GM21447 (cell line): ENCODE results near the gene PNLIPRP1.

Experiments
- ATAC-seq: cut with Tn5 transposase; IDR thresholded peaks from one replicate; pipeline ENCODE4 v1.9.1; 2021; ENCODE audit not compliant: unreplicated experiment

Gene PNLIPRP1

DNA sequence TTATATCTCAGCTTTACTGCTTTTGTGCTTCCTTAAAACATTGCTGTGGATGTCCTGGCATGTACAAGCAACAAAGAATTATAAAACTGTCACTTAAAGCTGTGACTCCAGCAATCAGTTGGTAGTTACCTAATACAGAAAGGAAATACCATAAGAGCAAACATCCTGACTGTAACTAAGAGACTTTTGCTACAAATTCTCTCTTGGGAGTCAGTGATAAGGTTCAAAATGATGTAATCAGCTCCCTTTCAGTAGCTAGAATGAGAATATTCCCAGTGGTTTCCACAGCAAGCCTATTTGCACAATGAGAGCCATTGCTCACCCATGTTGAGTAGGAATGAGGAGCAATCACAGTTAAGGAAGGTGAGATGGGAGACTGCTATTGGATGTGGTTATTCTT, 7.6 kb downstream of the PNLIPRP1 start:
- no peak for ATAC-seq

DNA sequence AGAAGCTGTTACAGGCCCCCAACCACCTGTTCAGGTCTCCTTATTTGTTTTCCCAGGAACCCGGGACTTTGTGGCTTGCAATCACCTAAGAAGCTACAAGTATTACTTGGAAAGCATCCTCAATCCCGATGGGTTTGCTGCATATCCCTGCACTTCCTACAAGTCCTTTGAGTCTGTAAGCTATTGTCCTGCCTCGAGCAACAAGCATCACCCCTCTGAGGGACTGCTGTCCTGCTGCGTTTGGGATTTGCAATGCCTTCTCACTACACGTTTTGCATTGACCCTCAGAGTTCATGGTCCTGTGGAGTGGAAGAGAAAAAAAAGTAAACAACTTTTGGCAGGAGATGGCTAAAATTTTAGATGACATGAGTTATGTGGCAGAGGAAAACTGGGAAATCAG, 9.2 kb downstream of the PNLIPRP1 start:
- ATAC-seq = no peak

DNA sequence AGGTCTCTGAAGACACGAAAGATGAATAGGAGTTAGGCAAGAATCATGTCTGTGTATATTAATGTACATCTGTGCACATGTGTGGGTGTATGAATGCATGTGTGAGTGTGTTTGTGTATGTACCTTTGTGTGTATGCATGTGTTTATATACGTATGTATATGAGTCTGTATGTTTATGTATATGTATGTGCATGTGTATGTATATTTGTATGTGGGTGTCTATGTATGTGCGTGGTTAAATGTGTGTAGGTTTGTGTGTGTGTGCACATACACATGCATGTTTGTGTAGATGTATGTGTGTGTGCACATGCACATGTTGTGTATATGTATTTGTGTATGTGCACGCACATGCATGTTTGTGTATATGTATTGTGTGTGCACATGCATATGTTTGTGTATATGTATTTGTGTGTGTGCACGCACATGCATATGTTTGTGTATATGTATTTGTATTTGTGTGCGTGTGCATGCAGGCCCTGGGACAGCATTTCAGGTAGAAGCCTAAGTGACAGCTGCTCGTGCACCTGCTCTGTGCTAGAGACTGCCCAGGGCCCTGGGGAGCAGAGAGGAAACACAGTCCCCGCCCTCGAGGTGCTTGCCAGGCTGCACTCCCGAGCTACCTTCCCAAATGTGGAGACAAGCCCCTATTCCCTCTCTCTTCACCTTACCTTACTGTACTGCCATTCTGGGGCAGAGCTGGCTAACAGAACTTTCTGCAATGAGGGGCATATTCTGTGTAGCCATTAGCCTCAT, 12.1 kb downstream of the PNLIPRP1 start:
- ATAC-seq = no peak

DNA sequence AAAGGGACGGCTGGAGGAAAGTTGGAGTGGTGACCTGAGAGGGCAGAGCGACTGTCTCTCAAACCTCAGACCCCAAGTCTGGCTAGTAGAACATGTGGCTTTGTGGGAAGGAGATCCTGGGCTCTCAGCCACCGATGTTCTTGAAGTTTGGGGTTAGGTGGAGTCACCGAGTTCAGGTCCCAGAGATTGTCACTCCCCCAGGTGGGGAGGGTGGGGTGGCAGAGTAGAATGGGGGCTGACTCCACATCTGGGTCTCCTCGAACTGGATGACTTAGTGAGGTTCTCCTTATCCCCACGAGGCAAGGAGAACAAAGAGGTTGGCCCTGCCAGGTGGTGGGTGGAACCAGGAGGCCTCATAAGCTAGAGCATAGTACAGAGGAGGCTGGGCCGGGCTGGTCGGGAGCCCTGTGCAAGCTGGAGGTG, 15.3 kb downstream of the PNLIPRP1 start:
- ATAC-seq = no peak

DNA sequence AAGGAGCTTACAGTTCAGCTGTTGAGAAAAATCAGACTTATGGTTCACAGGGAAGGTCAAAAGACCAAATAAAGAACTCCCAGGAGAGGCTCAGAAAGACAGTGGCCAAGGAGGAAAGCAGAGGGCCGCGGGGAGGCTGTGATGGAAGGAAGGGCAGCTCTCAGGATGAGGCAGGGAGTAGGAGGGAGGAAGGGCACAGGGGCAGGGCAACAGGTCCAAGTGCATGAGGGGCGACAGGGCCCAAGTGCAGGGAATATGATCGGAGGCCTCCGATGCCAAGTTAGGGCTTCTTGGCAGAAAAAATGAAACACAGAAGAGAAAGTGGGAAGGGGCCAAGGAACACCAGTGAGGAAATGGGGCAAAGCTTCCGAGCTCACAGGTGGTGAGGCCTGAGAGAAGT, 16.6 kb downstream of the PNLIPRP1 start:
- ATAC-seq = no peak

DNA sequence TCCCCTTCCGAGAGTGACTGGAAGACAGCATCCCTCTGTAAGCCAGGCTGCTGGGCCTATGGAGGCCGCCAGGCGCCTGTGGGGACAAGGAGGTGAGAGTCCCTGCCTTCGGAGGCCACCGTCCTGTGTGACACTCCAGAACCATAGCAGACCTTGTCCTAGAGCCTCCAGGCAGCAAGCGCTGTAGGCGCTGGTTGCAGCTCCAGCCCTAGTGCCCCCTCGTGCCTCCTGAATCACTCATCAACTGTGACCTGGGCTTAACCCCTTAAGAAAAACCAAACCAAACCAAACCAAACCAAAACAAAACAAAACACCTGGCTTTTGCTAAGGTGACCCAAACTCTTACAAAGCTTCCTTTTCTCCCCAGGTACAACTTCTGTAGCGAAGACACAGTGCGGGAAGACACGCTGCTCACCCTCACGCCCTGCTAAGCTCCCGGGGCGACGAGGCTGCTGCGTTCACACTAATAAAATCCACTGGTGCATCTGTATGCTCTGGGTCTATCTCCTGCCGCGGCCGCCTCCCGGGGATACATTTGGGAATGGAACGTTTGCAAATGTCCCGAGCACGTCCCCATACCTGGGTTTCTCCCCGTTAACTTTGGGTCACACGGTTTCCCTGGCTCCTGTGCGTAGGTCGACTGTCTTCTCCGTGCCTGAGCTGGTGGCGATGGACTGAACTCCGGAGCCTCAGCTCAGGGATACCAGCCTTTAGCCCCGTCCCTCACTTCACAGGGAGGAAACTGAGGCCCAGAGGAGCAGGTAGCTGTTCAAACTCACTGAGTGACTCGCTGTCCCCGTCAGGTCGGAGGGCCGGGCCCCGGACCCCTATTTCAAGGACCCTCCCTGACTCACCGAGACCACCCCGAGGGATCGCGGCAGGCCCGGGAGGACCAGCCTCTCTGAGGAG, 18.2 kb downstream of the PNLIPRP1 start:
- ATAC-seq = no peak

DNA sequence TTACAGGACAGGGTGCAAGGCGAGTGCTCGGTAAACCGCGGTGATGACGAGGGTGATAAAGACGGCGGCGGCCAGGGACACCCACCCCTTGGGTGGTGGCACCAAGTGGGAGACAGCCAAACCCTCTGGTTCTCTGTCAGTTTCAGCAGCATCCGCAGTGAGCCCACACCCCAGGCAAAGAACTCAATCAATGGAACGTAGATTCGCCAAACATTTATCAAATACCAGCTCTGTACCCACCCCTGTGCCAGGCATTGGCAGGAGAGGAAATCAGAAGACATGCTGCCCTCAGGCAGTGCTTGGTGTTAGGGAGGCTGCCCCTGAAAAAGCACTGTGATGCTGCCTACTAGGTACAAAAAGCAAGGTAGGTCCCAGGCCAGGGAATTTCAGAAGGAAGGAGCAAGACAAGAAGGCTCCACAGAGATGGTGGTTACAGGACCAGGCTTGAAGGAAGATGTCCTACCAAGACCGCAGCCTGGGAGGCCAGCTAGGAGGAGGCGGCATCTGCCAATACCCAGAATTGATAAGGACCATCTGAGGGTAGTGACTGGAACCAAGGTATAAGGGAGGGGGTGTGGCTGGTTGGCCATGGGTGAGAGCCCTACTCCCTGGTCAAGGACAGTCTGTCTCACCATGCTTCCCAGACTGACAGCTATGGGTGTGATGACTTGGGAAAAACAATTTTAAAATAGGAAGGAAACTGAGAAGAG, 19.8 kb downstream of the PNLIPRP1 start:
- ATAC-seq = no peak

DNA sequence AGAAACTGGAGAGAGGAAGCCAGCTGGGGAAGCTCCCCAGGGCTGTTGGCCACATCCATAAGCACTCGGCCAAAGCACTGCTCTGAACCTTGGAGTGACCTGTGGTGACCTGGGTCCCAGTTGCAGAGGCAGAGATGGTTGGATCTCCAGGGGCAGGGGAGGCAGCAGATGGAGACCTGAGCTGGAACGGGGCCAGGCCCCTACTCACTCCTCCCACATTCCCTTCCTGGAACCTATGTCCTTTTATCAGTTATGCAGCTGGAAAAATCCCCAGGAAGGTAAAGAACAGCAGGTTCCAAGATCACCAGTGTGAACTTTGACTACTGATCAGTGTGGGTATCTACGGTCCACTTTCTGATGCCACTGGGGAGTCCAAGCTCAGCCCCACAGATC, 20.4 kb downstream of the PNLIPRP1 start:
- ATAC-seq = no peak

DNA sequence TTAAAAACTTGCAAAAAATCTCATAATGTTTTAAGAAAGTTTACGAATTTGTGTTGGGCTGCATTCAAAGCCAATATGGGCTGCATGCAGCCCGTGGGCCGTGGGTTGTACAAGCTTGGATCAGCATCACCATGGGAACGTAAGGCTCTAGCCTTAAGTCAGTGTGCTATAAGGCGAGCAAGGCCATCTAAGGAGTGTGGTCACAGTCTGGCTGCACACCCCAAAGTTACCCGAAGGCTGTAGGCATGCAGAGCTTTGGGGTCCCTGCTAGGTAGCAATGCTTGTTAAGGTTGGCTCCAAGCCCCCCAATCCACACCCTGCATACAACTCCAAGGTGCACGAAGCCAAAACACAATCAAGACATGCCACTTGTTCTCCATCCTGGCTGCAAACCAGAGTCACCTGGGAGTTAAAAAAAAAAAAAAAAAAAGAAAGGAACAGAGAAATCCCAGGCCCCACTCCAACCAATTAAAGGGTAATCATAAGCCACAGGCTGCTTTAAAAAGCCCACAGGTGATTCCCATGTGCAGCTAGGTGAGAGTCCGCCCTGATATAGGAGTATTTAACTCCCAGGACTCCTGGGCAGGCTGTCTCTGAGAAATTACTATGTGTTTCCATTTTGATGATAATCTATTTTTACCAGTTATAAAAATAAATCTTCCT, 21.5 kb downstream of the PNLIPRP1 start:
- no peak for ATAC-seq

DNA sequence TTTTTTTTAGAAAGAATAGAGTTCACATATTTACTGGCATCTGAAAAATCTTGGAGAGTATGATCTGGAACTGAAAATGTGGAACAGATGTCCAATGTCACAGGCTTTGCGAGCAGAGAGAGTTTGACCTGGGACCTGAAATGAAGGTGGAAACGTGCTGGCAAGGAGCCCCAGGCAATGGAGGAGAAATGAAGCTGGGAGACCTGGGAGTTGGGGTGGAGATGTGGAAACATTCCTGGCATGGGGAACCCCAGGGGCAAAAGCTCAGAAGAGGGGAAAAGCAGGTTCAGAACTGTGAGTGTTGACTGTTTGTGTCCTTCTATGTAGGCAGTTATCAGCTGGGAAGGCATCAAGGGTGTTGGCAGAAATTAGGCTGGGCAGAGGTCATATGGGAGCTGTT, 22.7 kb downstream of the PNLIPRP1 start:
- no peak for ATAC-seq

DNA sequence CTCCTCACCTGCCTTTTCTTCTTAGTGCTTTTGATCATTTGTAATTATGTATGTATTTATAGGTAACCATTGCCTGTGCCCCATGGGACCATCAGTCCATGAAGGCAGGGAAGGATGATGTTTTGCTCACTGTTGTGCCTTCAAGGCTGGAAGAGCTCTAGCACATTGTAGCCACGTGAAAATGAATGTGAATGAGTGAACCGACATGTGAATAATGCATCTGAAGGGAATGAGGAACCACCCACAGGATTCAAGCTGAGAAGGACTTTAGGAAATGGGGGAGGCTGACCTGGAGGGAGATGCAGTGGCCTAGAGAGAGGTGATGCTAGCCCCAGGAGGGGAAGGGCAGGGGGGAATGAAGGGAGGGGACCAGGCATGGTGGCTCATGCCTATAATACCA, 24.0 kb downstream of the PNLIPRP1 start:
- ATAC-seq = no peak

DNA sequence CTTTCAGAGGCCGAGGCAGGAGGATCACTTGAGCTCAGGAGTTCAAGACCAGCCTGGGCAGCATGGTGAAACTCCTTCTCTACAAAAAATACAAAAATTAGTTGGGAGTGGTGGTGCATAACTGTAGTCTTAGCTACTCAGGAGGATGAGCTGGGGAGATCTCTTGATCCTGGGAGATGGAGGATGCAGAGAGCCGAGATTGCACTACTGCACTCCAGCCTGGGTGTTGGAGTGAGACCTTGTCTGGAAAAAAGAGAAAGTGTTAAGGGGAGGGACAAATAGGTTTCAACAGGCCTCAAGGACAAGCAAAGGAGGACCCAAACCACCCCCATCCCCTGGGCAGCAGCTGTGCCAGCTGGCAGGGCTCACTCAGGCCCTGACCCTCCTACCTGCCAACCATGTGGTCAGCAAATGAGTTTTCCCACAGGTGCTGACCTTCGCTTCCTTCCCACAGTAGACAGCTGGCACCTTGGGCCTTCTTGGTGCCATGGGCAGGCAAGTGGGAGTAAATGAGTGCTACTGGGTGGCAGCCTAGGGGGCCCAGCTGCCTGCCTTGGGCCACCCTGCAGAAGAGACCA, 24.5 kb downstream of the PNLIPRP1 start:
- no peak for ATAC-seq

DNA sequence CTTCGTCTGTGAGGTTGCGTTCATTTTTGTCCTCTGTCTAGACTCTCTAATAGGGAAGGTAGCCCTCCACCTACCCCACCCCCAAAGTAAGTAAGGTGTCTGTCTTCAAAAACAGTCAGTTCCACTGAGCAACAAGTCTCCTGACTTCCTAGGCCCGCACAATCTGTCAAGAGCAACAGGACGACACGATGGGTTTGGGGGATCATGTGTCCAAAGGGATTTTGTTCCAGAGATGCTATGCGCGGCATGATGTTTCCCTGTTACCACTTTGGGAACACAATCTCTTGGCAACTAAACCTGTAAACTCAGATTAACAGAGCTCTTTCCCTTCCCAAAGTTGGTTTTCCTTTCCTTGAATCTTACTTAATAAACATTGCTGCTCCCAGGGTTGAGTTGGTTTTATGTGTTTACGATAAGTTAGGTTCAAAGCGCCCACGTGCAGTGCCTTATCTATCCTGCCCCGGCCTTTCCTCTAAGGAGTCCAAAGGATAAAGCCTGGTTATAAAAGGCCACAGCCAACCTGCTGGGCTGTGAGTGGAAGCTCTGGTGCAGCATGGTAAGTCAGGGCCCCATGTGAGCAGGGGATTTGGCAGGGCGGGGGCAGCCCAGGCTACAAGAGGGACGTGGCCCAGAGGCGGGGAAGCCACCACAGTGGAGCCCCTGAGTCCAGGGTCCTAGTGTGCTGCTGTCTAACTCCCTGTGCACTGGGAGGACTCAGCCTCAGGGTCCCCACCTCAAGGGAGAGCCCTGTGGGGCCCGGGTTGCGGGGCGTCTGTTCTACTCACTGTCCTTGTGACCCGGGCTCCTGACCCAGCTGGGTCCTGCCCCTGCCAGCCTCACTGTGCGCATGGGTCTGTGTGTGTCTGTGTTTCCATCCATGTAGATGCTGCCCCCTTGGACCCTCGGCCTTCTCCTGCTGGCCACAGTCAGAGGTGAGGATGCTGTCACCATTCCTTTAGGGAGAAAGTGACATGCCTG, 30.0 kb downstream of the PNLIPRP1 start, which contains the start of gene PNLIPRP2:
Gene PNLIPRP2 (plus strand): TSS at position 531 of the 978 bp plus-strand sequence.
- ATAC-seq = no peak

DNA sequence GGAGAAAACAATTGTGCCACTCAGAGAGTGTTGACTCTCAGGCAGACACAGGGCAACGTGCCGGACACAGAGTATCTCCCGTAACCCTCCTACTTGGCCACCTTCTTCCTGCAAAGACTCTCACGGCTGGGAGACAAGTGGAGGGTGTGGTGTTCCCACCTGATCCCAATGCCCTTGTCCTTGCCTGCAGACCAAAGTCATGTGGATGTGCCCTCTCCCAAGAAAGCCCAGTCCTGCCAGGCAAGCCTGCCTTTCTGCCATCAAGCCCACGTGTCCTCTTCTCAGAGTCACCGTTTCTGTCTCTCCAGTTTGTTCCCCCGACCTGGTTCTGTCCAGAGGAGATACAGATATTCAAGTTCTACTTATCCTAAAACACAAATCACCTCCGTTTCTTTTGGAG, 30.7 kb downstream of the PNLIPRP1 start:
- ATAC-seq = no peak

DNA sequence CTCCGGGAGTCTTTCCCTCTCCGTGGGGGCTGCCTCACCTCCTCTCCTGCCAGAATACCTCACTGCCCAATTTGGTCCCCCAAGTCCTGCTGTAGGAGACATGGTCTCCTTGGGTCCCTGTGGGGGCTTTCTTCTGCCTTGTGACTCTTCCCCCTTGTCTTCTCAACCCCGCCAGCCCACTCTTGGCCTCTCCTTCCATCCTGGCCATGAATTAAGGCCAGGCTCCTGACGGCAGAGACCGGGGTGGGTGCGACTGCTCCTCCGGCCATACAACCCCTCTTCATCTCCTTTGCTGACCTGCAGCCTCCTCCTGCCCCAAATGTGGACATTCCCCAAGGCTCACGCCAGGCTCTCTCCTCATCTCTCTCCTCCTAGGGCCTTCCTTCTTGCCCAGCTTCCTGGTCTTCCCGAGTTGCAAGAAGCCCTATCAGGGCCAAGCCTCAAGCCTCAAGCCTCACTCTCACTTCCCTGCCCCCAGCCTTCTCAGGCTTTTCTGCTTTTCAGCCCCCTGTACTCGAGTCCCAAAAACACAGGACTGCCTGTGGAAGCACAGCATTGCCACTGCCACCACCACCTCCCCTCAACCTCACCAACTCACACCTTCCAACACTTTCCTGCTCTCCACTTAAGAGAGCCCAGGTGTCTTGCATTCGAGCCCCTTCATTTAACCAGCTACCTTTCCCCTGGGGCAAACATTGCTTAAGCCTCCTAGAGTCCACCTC, 31.3 kb downstream of the PNLIPRP1 start:
- no peak for ATAC-seq

DNA sequence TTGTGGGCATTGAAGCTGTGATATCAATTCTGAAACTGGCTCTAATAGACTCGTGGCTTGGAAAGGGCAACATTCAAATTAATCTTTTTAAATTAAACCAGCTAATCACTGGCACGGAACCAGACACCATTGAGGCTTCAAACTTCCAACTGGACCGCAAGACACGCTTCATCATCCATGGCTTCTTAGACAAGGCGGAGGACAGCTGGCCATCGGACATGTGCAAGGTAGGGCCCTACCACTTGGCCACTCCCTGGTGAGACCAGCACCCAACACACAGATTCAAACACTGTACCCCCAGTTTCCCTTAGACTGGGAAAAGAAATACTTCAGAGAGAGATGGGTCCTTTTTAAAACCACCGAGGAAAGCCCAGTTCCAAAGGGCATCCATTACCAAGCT, 35.1 kb downstream of the PNLIPRP1 start:
- no peak for ATAC-seq

DNA sequence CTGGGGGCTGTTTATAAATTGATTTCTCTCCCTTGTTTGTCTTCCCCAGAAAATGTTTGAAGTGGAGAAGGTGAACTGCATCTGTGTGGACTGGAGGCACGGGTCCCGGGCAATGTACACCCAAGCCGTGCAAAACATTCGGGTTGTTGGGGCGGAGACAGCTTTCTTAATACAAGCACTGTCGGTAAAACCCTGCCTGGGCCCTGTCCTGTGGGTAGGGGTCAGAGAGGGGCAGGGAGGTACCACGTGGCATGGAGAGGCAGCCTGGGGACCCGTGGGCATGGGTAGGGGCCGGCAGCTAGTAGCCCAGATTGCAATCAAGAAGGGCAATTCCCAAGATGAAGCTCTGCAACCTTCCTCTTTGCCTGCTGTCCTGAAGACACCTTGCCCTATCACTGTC, 36.1 kb downstream of the PNLIPRP1 start:
- no peak for ATAC-seq

DNA sequence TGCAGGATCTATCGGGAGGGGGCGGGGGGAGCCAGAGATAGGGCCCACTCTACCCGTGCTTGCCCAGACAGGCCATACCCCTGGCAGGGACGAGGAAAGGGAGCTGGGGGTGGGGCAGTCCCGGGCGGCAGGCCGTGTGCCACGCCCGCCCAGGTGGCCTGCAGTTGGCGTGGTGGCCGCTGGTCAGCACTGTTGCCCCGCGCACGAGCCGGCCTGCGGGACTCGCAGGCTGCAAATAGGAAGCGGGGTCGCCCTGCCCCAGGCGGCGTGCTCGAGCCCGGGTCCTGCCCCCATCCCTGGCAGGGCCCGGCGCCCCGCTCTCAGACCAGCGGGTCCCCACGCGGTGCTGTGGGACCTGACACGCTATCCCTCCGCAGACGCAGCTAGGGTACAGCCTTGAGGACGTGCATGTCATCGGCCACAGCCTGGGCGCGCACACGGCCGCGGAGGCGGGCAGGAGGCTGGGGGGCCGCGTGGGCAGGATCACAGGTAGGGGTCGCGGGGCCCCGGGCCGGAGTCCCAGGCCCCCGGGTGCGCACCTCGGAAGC, 36.7 kb downstream of the PNLIPRP1 start:
- no peak for ATAC-seq

DNA sequence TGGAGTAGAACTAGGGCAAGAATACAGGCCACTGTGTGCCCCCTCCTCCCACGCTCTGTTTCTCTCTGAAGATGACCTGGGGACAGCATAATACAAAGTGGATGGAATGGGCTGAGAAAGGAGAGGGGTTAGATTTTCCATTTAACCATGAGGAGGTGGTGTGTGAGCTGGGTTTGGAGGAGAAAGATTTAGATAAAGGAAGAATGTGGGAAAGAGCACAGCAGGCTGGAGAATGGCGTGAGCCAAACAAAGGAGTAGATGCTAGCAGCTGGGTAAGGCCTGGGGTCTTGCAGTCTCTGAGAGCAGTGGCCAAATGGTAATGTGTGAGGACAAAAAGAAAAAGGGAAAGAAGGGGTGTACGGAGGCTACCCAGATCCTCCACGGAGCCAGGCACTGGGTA, 38.6 kb downstream of the PNLIPRP1 start:
- no peak for ATAC-seq
